ENCODE measurements around the gene THNSL1.

Gene THNSL1

GRCh38 chr10:25061711-25062449 lies 45.5 kb downstream of the THNSL1 start:
- no peak for DNase-seq

GRCh38 chr10:25063157-25063556 lies 46.7 kb downstream of the THNSL1 start:
- no peak for DNase-seq

DNA sequence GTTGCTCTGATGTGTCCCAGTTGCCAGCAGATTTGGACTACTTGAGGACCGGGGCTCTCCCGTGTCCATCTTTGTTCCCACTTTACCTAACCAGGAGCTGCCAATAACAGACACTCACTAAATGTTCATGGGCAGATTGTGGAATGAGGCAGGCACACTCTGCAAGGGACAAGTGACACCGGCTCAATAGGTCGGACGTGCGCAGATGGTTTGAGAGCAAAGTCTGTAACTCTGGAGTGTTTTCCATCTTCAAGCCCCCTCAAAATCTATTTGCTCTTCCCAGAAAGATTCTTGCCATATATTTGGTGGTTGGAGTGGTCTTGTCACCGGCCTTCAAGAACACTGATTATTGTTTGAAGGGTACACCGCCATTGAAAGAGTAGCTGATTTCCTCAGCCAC lies 47.2 kb downstream of the THNSL1 start:
- DNase-seq = no peak

DNA sequence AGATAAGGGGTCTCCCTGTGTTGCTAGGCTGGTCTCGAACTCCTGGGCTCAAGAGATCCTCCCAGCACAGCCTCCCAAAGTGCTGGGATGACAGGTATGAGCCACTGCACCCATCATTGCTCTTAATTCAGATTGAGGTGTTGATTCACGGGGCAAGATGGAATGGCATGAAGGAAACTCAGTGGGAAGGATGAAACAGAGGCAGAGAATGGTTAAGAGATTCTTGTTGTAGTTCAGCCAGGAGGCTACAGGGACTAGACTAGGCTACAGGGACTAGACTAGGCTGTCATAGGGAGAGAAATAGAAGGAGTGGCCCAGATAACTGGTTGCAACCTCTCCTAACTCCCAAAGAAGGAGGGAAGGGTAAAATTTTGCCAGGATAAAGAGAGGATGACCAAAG lies 48.0 kb downstream of the THNSL1 start:
- no peak for DNase-seq

DNA sequence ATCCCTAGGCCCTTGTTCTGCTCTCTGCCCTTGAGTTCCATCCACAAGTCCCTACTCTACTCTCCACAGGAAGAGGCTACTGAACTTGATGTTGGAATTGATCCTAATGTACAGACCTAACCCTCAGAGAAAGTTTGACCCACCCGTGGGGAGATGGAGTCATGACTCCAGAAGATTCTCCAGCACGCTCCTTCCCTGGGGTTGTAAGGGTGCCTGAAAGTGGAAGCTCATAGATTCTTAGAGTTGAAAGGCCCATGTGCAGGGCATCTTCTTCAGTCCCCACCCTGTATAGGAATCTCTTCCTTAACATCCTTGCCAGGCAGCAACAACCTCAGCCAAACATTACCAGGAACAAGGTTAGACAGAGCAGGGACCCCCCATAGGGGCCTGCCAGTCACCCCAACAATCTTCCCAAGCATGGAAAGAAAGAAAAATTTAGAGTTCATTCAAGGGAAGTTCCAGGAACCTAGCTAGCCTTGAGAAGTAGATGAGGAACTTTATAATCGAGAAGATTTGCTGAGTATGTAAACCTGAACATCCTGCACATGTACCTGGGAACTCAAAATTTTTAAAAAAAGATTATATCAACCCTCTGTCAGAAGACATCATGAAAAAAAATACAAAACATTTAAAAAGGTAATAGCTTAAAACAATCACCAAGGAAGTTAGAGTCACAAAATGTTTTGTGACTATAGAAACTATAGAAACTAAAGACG lies 49.5 kb downstream of the THNSL1 start:
- no peak for DNase-seq

GRCh38 chr10:25068152-25069058 lies 52.0 kb downstream of the THNSL1 start:
- no peak for DNase-seq

DNA sequence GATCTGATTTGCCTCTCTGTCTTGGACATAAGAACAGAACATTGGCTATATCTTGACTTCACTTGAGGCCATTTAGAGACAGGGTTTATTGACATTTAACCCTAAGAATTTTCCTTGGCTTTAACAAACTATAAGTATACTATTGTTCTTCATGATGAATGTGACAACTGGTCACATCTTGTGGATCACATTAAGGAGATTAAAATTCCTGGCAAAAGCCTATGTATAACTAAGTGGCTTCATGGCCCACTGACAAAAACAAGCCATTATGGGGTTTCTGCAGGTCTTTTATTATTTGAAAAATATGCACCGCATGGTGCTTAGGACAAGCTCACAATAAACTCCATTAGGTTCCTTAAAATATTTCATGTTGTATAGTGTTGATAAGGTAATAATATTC lies 54.8 kb downstream of the THNSL1 start:
- no peak for DNase-seq

DNA sequence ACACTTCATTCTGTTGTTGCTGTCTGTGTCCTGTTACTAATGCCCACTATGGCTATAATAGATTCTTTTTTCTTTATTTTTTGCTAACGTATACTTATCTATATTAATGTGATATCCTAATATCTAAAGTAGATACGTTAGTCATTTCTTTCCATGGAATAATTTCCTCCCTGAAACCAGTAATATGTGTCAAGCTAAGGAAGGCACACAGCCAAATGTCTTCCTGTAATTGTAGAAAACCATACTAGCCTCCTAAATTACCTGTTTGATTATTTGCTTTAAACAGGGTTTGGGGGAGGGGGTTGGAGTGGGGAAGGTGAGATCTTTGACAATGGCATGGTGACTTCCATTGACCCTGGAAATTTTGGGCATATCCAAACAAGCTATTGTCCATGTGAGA lies 56.4 kb downstream of the THNSL1 start:
- no peak for DNase-seq

DNA sequence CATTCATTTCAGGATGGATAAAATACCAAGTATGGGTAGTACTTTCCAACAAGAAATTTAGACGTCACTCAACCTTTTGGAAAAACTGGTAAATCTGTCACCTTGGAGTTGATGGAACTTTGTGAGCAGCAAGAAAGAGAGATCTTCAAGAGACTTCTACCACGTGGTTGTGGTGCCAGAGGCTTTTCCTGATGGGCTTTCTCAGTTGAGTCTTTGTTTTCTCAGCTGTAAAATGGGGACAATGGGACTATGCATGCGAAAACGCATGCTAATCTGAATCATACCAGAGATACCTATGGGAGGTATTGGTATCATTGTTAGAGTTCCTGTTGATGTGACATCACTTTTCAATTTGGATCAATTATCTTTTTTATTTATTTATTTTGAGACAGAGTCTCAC lies 59.4 kb downstream of the THNSL1 start:
- DNase-seq = no peak
